Right renal cortex interstitium (tissue), 3 donors: Measurements from ENCODE around the gene NCAM1. TPM values are rescaled to one million over a fixed set of nuclear protein-coding genes. Genes with fewer than 3 reads are reported as not detected.

Source experiments
- DNase-seq, 3 donors: peaks; one replicate each; pipeline ENCODE4 v3.0.0-alpha.2; 2013; ENCODE audit warnings: low read depth in 3 of 3, low spot score in 2 of 3
- polyA plus RNA-seq, 3 donors: library from polyadenylated mRNA; unstranded; fragments of 120-200 nt; gene quantifications; one replicate each; pipeline ENCODE4 v1.2.1, GENCODE V29; 2013; ENCODE audit not compliant: insufficient read length in 3 of 3

The NCAM1 gene
- polyA plus RNA-seq, 3 donors: 69.3 to 84.4 (median 72.5) TPM

DNA sequence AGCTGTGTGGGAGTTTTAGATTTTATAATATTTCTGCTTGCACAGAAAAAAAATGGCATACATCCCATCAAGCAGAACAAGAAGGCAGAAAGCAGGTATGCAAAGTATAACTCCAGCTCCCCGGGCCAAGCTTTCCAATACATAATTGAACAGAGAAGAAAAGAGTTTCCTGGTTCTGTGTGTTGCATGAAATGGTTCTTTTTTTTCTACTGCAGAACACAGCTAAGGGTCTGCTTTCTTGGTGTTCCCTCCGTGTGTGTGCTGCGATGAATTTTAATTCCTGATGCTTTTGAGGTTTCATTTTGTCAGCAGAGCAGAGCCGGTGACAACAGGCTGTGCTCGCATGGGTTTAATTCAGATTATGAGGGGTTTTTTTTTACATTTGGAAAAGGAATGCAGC is 282.5 kb downstream of the NCAM1 start:
- DNase-seq: no peak

GRCh38 chr11:113245216-113245615 is 284.0 kb downstream of the NCAM1 start:
- DNase-seq: no peak

GRCh38 chr11:113247221-113247620 is 286.0 kb downstream of the NCAM1 start:
- DNase-seq: no peak

DNA sequence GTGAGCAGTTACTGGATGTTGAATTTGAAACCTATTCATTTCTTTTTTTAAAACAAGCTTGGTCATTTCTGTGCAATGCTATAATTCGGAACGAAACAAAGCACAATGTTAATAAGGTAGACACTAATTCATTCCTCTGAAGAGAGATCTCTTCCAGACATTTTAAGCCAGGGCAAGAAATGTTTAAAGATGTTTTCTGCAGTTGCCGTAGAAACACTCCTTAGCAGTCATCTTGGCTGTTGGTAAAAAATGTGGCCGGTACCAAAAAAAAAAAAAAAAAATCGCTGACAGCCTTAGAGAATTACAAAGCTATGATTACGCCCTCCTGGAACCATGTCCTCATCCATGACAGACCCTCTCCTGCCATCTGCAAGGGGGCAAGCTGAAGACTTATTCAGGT is 286.7 kb downstream of the NCAM1 start:
- no peak for DNase-seq

- DNase-seq: no peak
These were observed 287.7 kb downstream of the NCAM1 start for GRCh38 chr11:113248702-113249490.

- DNase-seq: no peak
These were observed 288.2 kb downstream of the NCAM1 start for GRCh38 chr11:113249491-113249763.

DNA sequence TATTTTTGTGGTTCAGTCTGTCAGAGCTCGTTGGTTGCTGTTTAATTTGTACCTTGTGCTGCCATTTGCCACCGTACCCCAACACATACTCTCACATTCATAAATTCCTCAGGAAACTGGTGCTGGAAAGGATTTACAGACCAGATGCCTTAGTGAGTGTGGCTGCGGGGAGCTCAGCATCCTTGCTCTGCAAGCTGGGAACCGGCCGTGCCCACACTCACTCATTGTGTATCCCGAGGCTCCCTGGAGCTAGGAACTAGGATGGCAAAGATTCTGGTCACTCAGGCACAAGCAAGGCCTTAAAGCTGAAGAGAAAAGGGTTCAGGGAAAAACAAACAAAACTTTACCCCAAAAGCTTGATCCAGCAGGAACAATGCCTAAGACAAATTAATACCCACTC is 288.6 kb downstream of the NCAM1 start:
- no peak for DNase-seq

DNA sequence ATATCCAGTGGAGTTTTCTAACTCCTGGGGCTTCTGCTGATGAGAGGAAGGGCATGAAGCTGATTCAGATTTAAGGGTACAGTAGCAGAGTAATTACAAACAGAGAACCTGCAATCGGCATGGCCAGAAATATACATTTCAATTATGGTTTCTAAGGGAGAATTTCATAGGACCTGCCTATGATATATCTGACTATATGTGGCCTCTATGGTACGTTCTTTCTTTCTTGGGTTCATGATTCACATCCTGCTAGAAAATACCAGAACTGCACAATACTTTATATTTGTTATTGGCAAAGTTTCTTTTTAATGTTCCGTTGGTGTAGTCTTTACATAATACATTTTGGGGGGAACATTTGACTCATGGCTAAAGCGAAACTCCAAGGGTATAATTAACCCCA is 290.1 kb downstream of the NCAM1 start:
- no peak for DNase-seq

GRCh38 chr11:113253406-113253805 is 292.2 kb downstream of the NCAM1 start:
- DNase-seq: no peak

GRCh38 chr11:113255096-113255495 is 293.9 kb downstream of the NCAM1 start:
- no peak for DNase-seq

DNA sequence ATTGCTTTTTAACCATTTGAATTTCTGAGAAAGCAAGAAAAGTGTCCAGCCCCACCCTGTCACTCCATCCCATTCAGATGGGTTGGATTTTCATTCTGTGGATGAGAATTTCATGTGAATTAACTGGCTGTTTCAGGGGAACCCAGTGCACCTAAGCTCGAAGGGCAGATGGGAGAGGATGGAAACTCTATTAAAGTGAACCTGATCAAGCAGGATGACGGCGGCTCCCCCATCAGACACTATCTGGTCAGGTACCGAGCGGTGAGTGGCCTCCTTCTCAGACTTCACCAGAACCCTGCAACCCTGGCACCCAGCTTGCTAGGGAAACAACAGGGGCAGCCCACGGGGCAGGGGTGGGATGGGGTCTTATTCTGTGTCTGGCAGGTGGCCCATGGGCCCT is 294.5 kb downstream of the NCAM1 start:
- DNase-seq: no peak

GRCh38 chr11:113256431-113257202 is 295.4 kb downstream of the NCAM1 start:
- DNase-seq: no peak

DNA sequence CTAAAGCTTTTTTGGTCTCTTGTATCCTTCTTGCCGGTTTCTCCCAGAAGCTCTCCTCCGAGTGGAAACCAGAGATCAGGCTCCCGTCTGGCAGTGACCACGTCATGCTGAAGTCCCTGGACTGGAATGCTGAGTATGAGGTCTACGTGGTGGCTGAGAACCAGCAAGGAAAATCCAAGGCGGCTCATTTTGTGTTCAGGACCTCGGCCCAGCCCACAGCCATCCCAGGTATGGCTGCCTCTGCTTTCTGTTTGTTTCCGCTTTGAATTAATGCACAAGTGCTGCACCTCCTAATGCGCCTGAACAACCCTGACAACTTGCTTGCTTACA is 298.8 kb downstream of the NCAM1 start:
- DNase-seq: no peak

DNA sequence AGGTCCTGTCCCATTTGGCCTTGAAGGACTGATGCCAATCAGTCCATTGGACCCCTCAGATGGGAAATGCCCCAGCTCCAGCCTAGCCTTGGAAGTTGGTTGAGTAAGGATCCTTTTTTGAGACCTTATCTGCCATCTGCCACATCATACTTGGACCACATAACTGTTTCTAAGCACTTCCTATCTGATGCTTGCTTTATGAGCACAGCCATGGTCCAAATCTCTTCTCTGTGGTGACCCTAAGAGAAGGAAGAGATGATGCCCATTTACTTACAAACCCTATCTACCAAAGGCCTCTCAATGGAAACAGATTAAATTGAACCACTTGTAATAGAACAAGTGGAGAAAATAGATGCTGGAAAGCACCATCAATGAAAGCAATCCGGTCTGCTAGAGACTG is 299.3 kb downstream of the NCAM1 start:
- no peak for DNase-seq

- DNase-seq: no peak
These were observed 300.7 kb downstream of the NCAM1 start for GRCh38 chr11:113261709-113262475.

DNA sequence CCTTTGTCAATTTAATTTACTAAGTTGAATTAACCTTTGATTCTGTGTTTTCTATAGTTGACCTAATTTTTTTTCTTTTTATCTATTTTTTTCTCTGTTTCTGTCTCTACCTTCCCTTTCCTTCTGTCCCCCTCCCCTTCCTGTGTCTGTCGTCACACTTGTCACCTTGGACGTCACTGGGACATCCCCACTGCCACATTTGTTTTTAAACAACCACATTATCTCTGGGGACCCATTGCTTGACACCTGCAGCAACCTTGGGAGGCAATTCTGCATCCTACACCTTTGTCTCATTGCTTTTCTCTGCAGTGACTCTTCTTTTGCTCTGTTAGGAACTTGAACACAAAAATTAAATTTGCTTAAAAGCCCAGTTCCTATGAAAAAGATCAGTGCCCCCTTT is 301.4 kb downstream of the NCAM1 start:
- DNase-seq: no peak

GRCh38 chr11:113263458-113264259 is 302.4 kb downstream of the NCAM1 start:
- no peak for DNase-seq

DNA sequence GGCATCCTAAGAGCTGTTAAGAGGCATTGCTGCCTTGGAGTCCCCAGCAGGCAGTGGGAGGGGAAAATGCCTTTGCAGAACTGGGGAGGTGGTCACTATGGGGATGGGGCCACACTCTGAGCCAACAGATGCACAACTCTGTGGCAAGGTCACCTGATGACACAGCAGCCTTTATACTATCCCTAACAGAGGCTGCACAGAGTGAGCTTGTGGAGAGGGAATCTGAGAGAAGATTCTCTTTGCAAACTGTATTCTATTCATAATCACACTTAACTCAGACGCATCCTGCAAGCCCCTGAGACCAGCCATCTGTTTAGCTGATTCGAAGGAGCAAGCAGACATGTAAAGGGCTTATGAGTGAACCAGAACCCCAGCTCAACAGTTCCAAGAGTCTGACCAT is 304.1 kb downstream of the NCAM1 start:
- DNase-seq: no peak

GRCh38 chr11:113267493-113267892 is 306.3 kb downstream of the NCAM1 start:
- no peak for DNase-seq

- DNase-seq: no peak
These were observed 307.9 kb downstream of the NCAM1 start for GRCh38 chr11:113269096-113269495.

DNA sequence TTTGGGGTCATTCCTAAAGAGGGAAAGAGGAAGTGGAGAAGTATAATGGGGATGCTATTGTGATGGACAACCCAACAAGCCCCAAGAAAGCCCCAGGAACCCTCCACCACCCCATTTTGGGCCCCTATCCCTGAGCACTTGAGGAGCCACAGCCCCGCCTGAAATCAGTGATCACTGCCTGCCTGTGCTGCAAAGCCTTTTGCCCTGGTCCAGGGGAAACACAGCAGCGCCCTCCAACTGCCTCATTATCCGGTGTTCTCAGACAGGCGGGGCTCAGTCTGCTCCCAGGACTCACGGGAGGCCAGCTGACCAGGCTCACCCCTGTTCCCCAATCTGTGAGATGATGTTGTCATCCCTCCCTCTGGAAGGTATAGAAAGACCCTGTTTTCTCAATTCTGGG is 308.4 kb downstream of the NCAM1 start:
- no peak for DNase-seq
